ENCODE measurements around the gene TRAPPC3.

DNA sequence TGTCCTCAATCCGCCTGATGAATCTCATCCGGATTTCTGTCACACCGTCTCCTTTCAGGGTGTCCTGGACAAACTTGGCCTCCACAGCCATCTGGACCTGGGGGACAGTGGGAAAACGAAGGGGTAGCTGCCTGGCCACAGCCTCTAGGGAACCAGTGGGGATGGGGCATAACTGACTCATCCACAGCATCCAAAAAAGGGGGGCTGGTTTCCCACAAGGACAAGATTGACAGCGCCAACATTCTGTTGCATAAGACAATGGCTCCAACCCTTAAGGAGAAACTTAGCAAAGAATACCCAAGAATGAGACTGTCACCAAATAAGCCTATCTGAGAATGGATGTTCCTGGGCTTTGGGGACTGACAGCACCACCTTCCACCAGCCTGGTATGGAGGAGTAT lies 12.1 kb downstream of the TRAPPC3 start:
- TF ChIP-seq, protein P1, sequence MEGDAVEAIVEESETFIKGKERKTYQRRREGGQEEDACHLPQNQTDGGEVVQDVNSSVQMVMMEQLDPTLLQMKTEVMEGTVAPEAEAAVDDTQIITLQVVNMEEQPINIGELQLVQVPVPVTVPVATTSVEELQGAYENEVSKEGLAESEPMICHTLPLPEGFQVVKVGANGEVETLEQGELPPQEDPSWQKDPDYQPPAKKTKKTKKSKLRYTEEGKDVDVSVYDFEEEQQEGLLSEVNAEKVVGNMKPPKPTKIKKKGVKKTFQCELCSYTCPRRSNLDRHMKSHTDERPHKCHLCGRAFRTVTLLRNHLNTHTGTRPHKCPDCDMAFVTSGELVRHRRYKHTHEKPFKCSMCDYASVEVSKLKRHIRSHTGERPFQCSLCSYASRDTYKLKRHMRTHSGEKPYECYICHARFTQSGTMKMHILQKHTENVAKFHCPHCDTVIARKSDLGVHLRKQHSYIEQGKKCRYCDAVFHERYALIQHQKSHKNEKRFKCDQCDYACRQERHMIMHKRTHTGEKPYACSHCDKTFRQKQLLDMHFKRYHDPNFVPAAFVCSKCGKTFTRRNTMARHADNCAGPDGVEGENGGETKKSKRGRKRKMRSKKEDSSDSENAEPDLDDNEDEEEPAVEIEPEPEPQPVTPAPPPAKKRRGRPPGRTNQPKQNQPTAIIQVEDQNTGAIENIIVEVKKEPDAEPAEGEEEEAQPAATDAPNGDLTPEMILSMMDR (conservative IDR thresholded peaks at IDR 0.05; ENCODE audit: low read depth in 2 of 2): no peak
- TF ChIP-seq ETS1 (IDR thresholded peaks at IDR 0.05) (no peak), ZNF114 (CRISPR knock-in tag; IDR thresholded peaks at IDR 0.05) (no peak), EZH2phosphoT487 (IDR thresholded peaks at IDR 0.05; ENCODE audit: unreplicated experiment) (no peak), JUNB (IDR thresholded peaks at IDR 0.05; ENCODE audit: unreplicated experiment) (no peak)
